Suprapubic skin (tissue), 4 donors: ENCODE data around the gene DNAH8.

Experiments used
- POLR2A ChIP-seq, 2 donors: fragments of 450-650 bp; IDR thresholded peaks; one replicate each; pipeline ENCODE4 v1.6.1; 2017; ENCODE audit warnings: antibody characterized with exemption in 2 of 2, mild to moderate bottlenecking in 2 of 2, moderate library complexity in 2 of 2
- POLR2AphosphoS5 ChIP-seq, 3 donors: sonication (generic); formaldehyde crosslinking; IDR thresholded peaks; one replicate each; pipeline ENCODE4 v1.6.1; 2017; ENCODE audit warnings: antibody characterized with exemption in 3 of 3
- TF ChIP-seq, protein P1 (sequence below), 2 donors: fragments of 200-600 bp in 1 of 2; fragments of 450-650 bp in 1 of 2; sonication (generic) in 1 of 2; IDR thresholded peaks; one replicate each; pipeline ENCODE4 v1.5.1; 2016 to 2019; ENCODE audit warnings: antibody characterized with exemption in 2 of 2, mild to moderate bottlenecking in 1 of 2, moderate library complexity in 1 of 2

DNA sequence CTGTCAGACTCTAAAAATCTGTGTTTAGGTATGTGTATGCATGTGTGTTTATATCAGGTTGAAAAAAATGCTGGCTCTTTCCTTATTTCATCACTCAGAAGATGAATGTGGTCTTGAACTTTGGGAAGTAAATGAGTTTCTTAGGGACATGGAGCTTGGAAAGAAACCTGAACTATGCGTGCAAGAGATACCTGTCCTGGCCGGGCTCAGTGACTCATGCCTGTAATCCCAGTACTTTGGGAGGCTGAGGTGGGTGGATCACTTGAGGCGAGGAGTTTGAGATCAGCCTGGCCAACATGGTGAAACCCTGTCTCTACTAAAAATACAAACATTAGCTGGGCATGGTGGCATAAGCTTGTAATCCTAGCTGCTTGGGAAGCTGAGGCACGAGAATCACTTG is 329.1 kb downstream of the DNAH8 start:
- no peak for TF ChIP-seq POLR2AphosphoS5 (IDR thresholded peaks at IDR 0.05)
- TF ChIP-seq, protein P1, sequence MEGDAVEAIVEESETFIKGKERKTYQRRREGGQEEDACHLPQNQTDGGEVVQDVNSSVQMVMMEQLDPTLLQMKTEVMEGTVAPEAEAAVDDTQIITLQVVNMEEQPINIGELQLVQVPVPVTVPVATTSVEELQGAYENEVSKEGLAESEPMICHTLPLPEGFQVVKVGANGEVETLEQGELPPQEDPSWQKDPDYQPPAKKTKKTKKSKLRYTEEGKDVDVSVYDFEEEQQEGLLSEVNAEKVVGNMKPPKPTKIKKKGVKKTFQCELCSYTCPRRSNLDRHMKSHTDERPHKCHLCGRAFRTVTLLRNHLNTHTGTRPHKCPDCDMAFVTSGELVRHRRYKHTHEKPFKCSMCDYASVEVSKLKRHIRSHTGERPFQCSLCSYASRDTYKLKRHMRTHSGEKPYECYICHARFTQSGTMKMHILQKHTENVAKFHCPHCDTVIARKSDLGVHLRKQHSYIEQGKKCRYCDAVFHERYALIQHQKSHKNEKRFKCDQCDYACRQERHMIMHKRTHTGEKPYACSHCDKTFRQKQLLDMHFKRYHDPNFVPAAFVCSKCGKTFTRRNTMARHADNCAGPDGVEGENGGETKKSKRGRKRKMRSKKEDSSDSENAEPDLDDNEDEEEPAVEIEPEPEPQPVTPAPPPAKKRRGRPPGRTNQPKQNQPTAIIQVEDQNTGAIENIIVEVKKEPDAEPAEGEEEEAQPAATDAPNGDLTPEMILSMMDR (IDR thresholded peaks at IDR 0.05) = no peak
- no peak for TF ChIP-seq POLR2A (IDR thresholded peaks at IDR 0.05)
